ENCODE data around the gene IVD.

IVD gene

GRCh38 chr15:40389824-40390595 is 15.6 kb upstream of the IVD start:
- Mint-ChIP-seq H3K4me3 (no peak overlapping the region), H3K9me3 (no peaks in the 10 kb centered on the region), H3K36me3 (peaks cover 15% of the 10 kb centered on the region), H3K27ac (no peak overlapping the region), H3K4me1 (peaks cover 4% of the 10 kb centered on the region), H3K27me3 (no peaks in the 10 kb centered on the region)

- Mint-ChIP-seq H3K27ac (no peak overlapping the region), H3K27me3 (no peaks in the 10 kb centered on the region), H3K9me3 (no peaks in the 10 kb centered on the region), H3K4me1 (peaks cover 8% of the 10 kb centered on the region), H3K4me3 (no peak overlapping the region), H3K36me3 (peaks cover 13% of the 10 kb centered on the region)
These were observed 12.3 kb upstream of the IVD start for GRCh38 chr15:40392986-40393948.

GRCh38 chr15:40397688-40398412 is 7.7 kb upstream of the IVD start:
- H3K36me3 Mint-ChIP-seq: peaks cover 5% of the 10 kb centered on the region
- no peak overlapping the region for H3K27ac Mint-ChIP-seq
- H3K4me1 Mint-ChIP-seq: peaks cover 22% of the 10 kb centered on the region
- no peaks in the 10 kb centered on the region for H3K9me3 Mint-ChIP-seq
- H3K27me3 Mint-ChIP-seq: no peaks in the 10 kb centered on the region
- no peak overlapping the region for H3K4me3 Mint-ChIP-seq

GRCh38 chr15:40398413-40398873 is 7.2 kb upstream of the IVD start:
- no peaks in the 10 kb centered on the region for H3K9me3 Mint-ChIP-seq
- H3K4me1 Mint-ChIP-seq: peaks cover 23% of the 10 kb centered on the region
- H3K27ac Mint-ChIP-seq: no peak overlapping the region
- no peaks in the 10 kb centered on the region for H3K27me3 Mint-ChIP-seq
- H3K4me3 Mint-ChIP-seq: no peak overlapping the region
- peaks cover 3% of the 10 kb centered on the region for H3K36me3 Mint-ChIP-seq

- H3K27ac Mint-ChIP-seq: no peak overlapping the region
- H3K4me1 Mint-ChIP-seq: peaks cover 27% of the 10 kb centered on the region
- no peak overlapping the region for H3K4me3 Mint-ChIP-seq
- H3K36me3 Mint-ChIP-seq: no peaks in the 10 kb centered on the region
- no peaks in the 10 kb centered on the region for H3K9me3 Mint-ChIP-seq
- no peaks in the 10 kb centered on the region for H3K27me3 Mint-ChIP-seq
These were observed 6.2 kb upstream of the IVD start for GRCh38 chr15:40399370-40399769.

DNA sequence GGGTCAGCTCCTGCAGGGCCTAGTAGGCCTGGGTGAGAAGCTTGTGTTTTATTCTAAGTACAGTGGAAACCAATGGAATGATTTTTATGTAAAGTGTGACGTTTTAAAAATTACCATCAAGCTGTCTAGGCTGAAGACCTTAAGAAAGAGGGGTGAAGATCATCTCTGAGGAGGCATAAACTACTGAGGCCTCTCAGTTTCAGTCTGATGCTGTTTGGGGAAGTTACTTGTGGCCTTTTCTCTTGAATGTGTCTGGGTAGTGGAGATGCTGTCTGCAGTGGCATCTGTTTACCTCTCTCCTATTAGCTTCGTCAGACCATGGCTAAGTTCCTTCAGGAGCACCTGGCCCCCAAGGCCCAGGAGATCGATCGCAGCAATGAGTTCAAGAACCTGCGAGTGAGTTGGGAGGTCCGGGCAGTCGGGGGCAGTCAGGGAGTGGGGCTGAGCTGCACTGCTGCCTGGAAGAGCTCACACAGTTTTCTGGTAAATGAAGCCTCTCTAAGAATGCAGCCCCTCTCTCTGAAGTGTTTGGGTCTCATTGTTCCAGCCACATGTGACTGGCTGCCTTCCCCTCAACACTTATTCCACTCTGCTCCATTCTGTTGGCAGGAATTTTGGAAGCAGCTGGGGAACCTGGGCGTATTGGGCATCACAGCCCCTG is 1.9 kb downstream of the IVD start:
- H3K36me3 Mint-ChIP-seq: peaks cover 15% of the 10 kb centered on the region
- peak overlapping the region; percentile 67 for H3K4me3 Mint-ChIP-seq
- no peaks in the 10 kb centered on the region for H3K9me3 Mint-ChIP-seq
- H3K27ac Mint-ChIP-seq: peak overlapping the region; percentile 63
- peaks cover 47% of the 10 kb centered on the region for H3K4me1 Mint-ChIP-seq
- H3K27me3 Mint-ChIP-seq: no peaks in the 10 kb centered on the region

GRCh38 chr15:40409366-40409765 is 3.8 kb downstream of the IVD start:
- no peaks in the 10 kb centered on the region for H3K27me3 Mint-ChIP-seq
- peaks cover 41% of the 10 kb centered on the region for H3K4me1 Mint-ChIP-seq
- no peak overlapping the region for H3K4me3 Mint-ChIP-seq
- no peak overlapping the region for H3K27ac Mint-ChIP-seq
- no peaks in the 10 kb centered on the region for H3K9me3 Mint-ChIP-seq
- H3K36me3 Mint-ChIP-seq: peaks cover 15% of the 10 kb centered on the region

DNA sequence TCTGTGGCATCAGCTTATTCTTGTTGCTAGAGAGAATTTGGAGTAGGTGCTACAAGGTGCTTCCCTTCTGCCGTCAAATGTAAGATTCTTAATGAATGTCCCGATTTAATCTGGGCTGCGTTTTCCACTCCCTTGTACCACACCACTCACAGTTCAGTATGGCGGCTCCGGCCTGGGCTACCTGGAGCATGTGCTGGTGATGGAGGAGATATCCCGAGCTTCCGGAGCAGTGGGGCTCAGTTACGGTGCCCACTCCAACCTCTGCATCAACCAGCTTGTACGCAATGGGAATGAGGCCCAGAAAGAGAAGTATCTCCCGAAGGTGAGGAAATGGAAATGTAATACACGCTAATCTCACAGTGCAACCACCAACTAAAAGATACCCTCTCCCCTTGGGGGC is 4.9 kb downstream of the IVD start:
- Mint-ChIP-seq H3K27ac (no peak overlapping the region), H3K27me3 (no peaks in the 10 kb centered on the region), H3K4me3 (no peak overlapping the region), H3K9me3 (no peaks in the 10 kb centered on the region), H3K4me1 (peaks cover 31% of the 10 kb centered on the region), H3K36me3 (peaks cover 17% of the 10 kb centered on the region)

DNA sequence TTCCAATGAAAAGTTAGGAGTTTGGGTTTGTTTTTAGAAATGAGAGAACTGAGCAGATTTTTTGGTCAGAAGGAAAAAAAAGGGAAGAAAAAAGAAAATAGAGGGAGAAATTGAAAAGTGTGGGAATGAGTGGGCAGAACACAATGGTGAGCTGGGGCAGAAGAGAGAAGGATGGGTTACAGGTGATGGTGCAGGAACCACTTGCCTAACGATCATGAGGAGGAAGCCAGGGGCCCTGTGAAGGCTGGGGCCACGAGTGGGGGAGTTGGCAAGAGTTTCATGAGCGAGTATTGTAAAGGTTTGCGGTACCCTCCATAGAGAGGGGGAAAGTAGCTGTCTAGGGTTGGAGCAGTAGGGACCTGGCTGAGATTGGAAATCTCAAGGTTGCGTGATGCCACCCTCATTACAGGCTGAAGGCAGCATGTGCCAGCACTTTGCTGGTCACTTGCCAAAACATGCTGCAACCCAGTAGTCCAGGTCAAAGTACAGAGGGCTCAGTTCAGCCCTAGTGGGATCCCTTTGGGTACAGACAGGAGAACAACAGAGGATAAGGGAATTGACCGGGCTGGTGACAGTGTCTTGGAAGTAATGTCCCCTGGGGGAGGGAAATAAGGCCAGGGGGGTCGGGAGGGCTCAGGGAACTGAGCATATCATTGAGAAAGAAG is 6.6 kb downstream of the IVD start:
- H3K4me1 Mint-ChIP-seq: peaks cover 21% of the 10 kb centered on the region
- no peaks in the 10 kb centered on the region for H3K27me3 Mint-ChIP-seq
- peak overlapping the region; percentile 71 for H3K27ac Mint-ChIP-seq
- no peaks in the 10 kb centered on the region for H3K9me3 Mint-ChIP-seq
- H3K4me3 Mint-ChIP-seq: no peak overlapping the region
- H3K36me3 Mint-ChIP-seq: peaks cover 18% of the 10 kb centered on the region

DNA sequence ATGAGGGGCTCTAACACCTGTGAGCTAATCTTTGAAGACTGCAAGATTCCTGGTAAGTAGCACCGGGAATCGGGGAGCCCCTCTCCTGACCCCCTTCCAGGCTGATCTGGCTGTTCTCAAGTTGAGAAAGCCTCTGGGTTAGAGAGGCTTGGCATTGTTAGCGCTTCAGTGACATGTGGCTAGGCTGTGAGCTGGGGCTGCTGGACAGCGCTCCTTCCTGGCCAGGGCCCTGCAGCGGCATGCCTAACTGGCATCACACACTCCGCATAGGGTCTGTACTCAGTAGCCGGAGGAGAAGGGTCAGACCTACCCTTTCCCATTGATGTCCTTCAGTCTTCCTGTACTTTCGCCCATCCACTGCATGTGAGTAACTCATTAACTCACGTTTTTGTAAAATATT is 7.4 kb downstream of the IVD start:
- no peak overlapping the region for H3K4me3 Mint-ChIP-seq
- H3K9me3 Mint-ChIP-seq: no peaks in the 10 kb centered on the region

GRCh38 chr15:40414816-40415215 is 9.2 kb downstream of the IVD start:
- Mint-ChIP-seq H3K4me1 (peaks cover 3% of the 10 kb centered on the region), H3K27me3 (no peaks in the 10 kb centered on the region), H3K9me3 (no peaks in the 10 kb centered on the region), H3K36me3 (peaks cover 18% of the 10 kb centered on the region), H3K4me3 (no peak overlapping the region), H3K27ac (no peak overlapping the region)

More for the DNA sequence above, 7.4 kb downstream of the IVD start:
- peaks cover 18% of the 10 kb centered on the region for H3K36me3 Mint-ChIP-seq
- peaks cover 13% of the 10 kb centered on the region for H3K4me1 Mint-ChIP-seq
- H3K27ac Mint-ChIP-seq: no peak overlapping the region
- H3K27me3 Mint-ChIP-seq: no peaks in the 10 kb centered on the region

DNA sequence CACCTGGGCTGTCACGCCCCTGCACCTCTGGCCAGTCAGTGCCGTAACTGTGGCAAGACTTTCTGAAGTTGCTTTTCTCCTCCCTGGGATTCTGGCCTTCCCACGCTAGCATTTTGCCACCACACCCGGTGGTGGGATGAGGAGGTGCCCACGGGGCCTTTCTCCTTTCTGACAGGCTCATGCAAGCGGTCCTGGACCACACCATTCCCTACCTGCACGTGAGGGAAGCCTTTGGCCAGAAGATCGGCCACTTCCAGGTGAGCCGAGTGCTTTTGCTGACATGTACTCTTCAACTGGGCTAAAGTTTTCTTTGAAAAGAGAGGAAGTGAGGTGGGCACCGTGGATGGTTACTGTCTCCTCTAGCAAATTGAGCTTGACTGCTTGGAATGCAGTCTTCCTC is 9.6 kb downstream of the IVD start:
- no peaks in the 10 kb centered on the region for H3K27me3 Mint-ChIP-seq

GRCh38 chr15:40416056-40416455 is 10.5 kb downstream of the IVD start:
- Mint-ChIP-seq H3K36me3 (peaks cover 8% of the 10 kb centered on the region), H3K27me3 (no peaks in the 10 kb centered on the region), H3K27ac (no peak overlapping the region)

More for the DNA sequence above, 9.6 kb downstream of the IVD start:
- Mint-ChIP-seq H3K4me1 (peaks cover under 1% of the 10 kb centered on the region), H3K36me3 (peaks cover 15% of the 10 kb centered on the region), H3K27ac (no peak overlapping the region), H3K9me3 (no peaks in the 10 kb centered on the region), H3K4me3 (no peak overlapping the region)

DNA sequence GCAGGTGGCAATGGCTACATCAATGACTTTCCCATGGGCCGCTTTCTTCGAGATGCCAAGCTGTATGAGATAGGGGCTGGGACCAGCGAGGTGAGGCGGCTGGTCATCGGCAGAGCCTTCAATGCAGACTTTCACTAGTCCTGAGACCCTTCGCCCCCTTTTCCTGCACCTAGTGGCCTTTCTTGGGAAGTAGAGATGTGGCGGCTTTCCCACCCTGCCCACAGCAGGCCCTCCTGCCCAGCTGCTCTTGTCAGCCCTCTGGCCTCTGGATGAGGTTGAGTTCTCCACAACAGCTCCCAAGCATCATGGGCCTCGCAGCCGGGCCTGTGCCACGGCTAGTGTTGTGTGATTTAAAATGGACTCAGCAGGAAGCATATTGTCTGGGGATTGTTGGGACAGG is 12.5 kb downstream of the IVD start:
- no peaks in the 10 kb centered on the region for H3K27me3 Mint-ChIP-seq
- peaks cover 2% of the 10 kb centered on the region for H3K36me3 Mint-ChIP-seq
- H3K4me1 Mint-ChIP-seq: no peaks in the 10 kb centered on the region
- H3K27ac Mint-ChIP-seq: no peak overlapping the region
- H3K9me3 Mint-ChIP-seq: no peaks in the 10 kb centered on the region
- H3K4me3 Mint-ChIP-seq: no peak overlapping the region

More at GRCh38 chr15:40416056-40416455, 10.5 kb downstream of the IVD start:
- Mint-ChIP-seq H3K4me1 (no peaks in the 10 kb centered on the region), H3K9me3 (no peaks in the 10 kb centered on the region), H3K4me3 (no peak overlapping the region)
